CD14-positive monocyte (primary cell): ENCODE results near the gene SLC4A8. TPM values are rescaled to one million over a fixed set of nuclear protein-coding genes. Genes with fewer than 3 reads are reported as not detected.

Experiments
- DNase-seq, 3 donors: peaks; one replicate each; pipeline ENCODE4 v3.0.0-alpha.2; 2011 to 2022
- H2AFZ ChIP-seq: 2 replicates; pipeline ENCODE4 v1.6.0; 2012; ENCODE audit warnings: mild to moderate bottlenecking, low read depth, low read length, inconsistent platforms; ENCODE audit not compliant: insufficient read depth, poor library complexity, severe bottlenecking
- H3K27ac ChIP-seq, 2 donors: 1 replicate in 1 of 2; 2 replicates in 1 of 2; pipeline ENCODE4 v1.5.1; 2012 to 2013; ENCODE audit warnings: low read length in 2 of 2, control low read depth in 1 of 2, inconsistent platforms in 1 of 2, low read depth in 1 of 2, mild to moderate bottlenecking in 1 of 2
- H3K27me3 ChIP-seq, 2 donors: one replicate each; pipeline versions ENCODE4 v1.6.0 to v1.6.1; 2011 to 2013; ENCODE audit warnings: low read length in 2 of 2; ENCODE audit not compliant: control insufficient read depth in 2 of 2, insufficient read depth in 2 of 2
- H3K36me3 ChIP-seq, 2 donors: replicated peaks in 1 of 2; 1 replicate in 1 of 2; 2 replicates in 1 of 2; pipeline versions ENCODE4 v1.5.1 to v1.6.1; 2012 to 2013; ENCODE audit warnings: low read length in 2 of 2, control low read depth in 1 of 2, inconsistent platforms in 1 of 2, mild to moderate bottlenecking in 1 of 2; ENCODE audit not compliant: insufficient read depth in 2 of 2, control insufficient read depth in 1 of 2
- H3K4me1 ChIP-seq, 2 donors: 1 replicate in 1 of 2; 2 replicates in 1 of 2; pipeline versions ENCODE4 v1.5.1 to v1.6.1; 2012 to 2013; ENCODE audit warnings: low read length in 2 of 2, control low read depth in 1 of 2, inconsistent platforms in 1 of 2, mild to moderate bottlenecking in 1 of 2, moderate library complexity in 1 of 2; ENCODE audit not compliant: insufficient read depth in 2 of 2, control insufficient read depth in 1 of 2
- H3K4me2 ChIP-seq: replicated peaks from 2 replicates; pipeline ENCODE3; 2012; ENCODE audit warnings: low read length, moderate library complexity, mild to moderate bottlenecking; ENCODE audit not compliant: poor library complexity, severe bottlenecking; ENCODE audit errors: extremely low read depth
- H3K4me3 ChIP-seq, 3 experiments: fragments of 200-600 bp in 1 of 3; sonication (generic) in 1 of 3; replicated peaks in 1 of 3; 1 replicate in 2 of 3; 2 replicates in 1 of 3; pipeline ENCODE4 v1.5.1; 2011 to 2013; ENCODE audit warnings: low read length in 3 of 3, mild to moderate bottlenecking in 3 of 3, control low read depth in 2 of 3, low read depth in 2 of 3, inconsistent platforms in 1 of 3, moderate library complexity in 1 of 3
- H3K79me2 ChIP-seq: 2 replicates; pipeline ENCODE4 v1.6.0; 2012; ENCODE audit warnings: mild to moderate bottlenecking, control low read depth, inconsistent platforms, low read length, moderate library complexity; ENCODE audit not compliant: insufficient read depth
- H3K9ac ChIP-seq: 2 replicates; pipeline ENCODE4 v1.6.0; 2017; ENCODE audit warnings: low read length, mild to moderate bottlenecking; ENCODE audit not compliant: insufficient read depth, poor library complexity, severe bottlenecking
- H3K9me3 ChIP-seq, 2 donors: replicated peaks in 1 of 2; 1 replicate in 1 of 2; 2 replicates in 1 of 2; pipeline versions ENCODE4 v1.5.1 to v1.6.1; 2012 to 2013; ENCODE audit warnings: low read length in 2 of 2, control low read depth in 1 of 2; ENCODE audit not compliant: control insufficient read depth in 1 of 2, insufficient read depth in 1 of 2
- H4K20me1 ChIP-seq: 2 replicates; pipeline ENCODE4 v1.6.0; 2012; ENCODE audit warnings: mild to moderate bottlenecking, low read length, control low read depth, moderate library complexity; ENCODE audit not compliant: insufficient read depth
- H3K27ac Mint-ChIP-seq, 7 donors: one replicate each; pipeline ENCODE4 v1.8.0; 2020; ENCODE audit warnings: mild to moderate bottlenecking in 7 of 7, mixed read lengths in 7 of 7, moderate library complexity in 6 of 7, inconsistent platforms in 2 of 7
- H3K27me3 Mint-ChIP-seq, 3 donors: one replicate each; pipeline ENCODE4 v1.8.0; 2021 to 2022; ENCODE audit warnings: low read depth in 3 of 3, mild to moderate bottlenecking in 3 of 3, mixed read lengths in 3 of 3, moderate library complexity in 3 of 3, inconsistent platforms in 1 of 3
- H3K36me3 Mint-ChIP-seq, 2 donors: one replicate each; pipeline ENCODE4 v1.8.0; 2020; ENCODE audit warnings: mixed read lengths in 2 of 2, inconsistent platforms in 1 of 2, mild to moderate bottlenecking in 1 of 2
- H3K4me1 Mint-ChIP-seq: one replicate; pipeline ENCODE4 v1.8.0; 2020; ENCODE audit warnings: mild to moderate bottlenecking, mixed read lengths
- H3K4me3 Mint-ChIP-seq, 2 donors: one replicate each; pipeline ENCODE4 v1.8.0; 2020; ENCODE audit warnings: mild to moderate bottlenecking in 2 of 2, mixed read lengths in 2 of 2, moderate library complexity in 1 of 2
- H3K9me3 Mint-ChIP-seq, 7 donors: one replicate each; pipeline ENCODE4 v1.8.0; 2020 to 2022; ENCODE audit warnings: mixed read lengths in 7 of 7, mild to moderate bottlenecking in 6 of 7, moderate library complexity in 6 of 7, inconsistent platforms in 2 of 7
- WGBS: methylation state at CpG from one replicate; pipeline ENCODE4 v1.1.5; 2013; ENCODE audit warnings: missing lambda C conversion rate; ENCODE audit not compliant: insufficient coverage; 5-methylcytosine and 5-hydroxymethylcytosine counted together
- intact Hi-C, 2 donors: fragments of 100-400 bp; cut with micrococcal nuclease; formaldehyde crosslinking; loops; one replicate each; pipeline versions ENCODE4 v1.15.0 to v1.15.1; 2023
- polyA plus RNA-seq, 3 donors: library from polyadenylated mRNA; depleted of rRNA in 1 of 3; unstranded in 2 of 3; stranded (reverse) in 1 of 3; fragments of 300-500 nt in 2 of 3; fragments of >200 nt in 1 of 3; fragmentation: Illumina TruSeq in 2 of 3; gene quantifications; 1 replicate in 2 of 3; 2 replicates in 1 of 3; pipeline ENCODE4 v1.2.3, GENCODE V29; 2012 to 2021
- TF ChIP-seq, protein P1 (sequence below): fragments of 200-600 bp; IDR thresholded peaks from one replicate; pipeline ENCODE4 v1.8.0; 2022; ENCODE audit warnings: antibody characterized with exemption, mild to moderate bottlenecking

SLC4A8 gene
- polyA plus RNA-seq, 3 donors = 1.9 to 5.4 (median 2.3) TPM

DNA sequence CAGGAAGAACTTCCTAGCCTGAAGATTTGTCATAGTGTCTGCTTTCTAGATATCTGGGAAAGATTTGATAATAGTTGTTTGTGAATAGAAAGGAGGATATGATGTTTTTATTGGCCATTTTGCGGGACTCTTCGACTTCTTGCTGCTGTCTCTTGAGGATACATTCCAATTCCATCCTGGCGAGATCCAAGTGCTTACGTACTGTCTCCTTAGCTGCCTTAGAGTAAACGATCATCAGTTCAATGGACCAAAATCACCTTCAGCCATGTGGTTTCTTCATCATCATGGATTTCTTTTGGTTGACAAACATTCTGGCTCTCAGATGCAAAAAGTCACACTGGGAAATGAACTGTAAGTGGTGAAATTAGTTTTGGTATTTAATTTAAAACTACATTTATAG is 83.7 kb downstream of the SLC4A8 start:
- Mint-ChIP-seq H3K4me3 (no peak overlapping the region), H3K27ac (no peak overlapping the region), H3K27me3 (peaks cover 0 to 3% (median 0%) of the 10 kb centered on the region in 3 donors), H3K4me1 (no peaks in the 10 kb centered on the region), H3K9me3 (peaks cover 0 to 2% (median 0%) of the 10 kb centered on the region in 7 donors), H3K36me3 (peaks cover 0 to 1% of the 10 kb centered on the region in 2 donors)
- H3K36me3 ChIP-seq = no peaks in the 10 kb centered on the region
- H3K4me2 ChIP-seq = no peak overlapping the region
- no peaks in the 10 kb centered on the region for H3K27me3 ChIP-seq
- WGBS = 100% methylated on average over 2 of the region's 5 CpGs
- no peak overlapping the region for H2AFZ ChIP-seq
- no peaks in the 10 kb centered on the region for H3K9me3 ChIP-seq
- no peaks in the 10 kb centered on the region for H3K4me1 ChIP-seq
- TF ChIP-seq, protein P1, sequence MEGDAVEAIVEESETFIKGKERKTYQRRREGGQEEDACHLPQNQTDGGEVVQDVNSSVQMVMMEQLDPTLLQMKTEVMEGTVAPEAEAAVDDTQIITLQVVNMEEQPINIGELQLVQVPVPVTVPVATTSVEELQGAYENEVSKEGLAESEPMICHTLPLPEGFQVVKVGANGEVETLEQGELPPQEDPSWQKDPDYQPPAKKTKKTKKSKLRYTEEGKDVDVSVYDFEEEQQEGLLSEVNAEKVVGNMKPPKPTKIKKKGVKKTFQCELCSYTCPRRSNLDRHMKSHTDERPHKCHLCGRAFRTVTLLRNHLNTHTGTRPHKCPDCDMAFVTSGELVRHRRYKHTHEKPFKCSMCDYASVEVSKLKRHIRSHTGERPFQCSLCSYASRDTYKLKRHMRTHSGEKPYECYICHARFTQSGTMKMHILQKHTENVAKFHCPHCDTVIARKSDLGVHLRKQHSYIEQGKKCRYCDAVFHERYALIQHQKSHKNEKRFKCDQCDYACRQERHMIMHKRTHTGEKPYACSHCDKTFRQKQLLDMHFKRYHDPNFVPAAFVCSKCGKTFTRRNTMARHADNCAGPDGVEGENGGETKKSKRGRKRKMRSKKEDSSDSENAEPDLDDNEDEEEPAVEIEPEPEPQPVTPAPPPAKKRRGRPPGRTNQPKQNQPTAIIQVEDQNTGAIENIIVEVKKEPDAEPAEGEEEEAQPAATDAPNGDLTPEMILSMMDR = no peak
- no peak for DNase-seq
- H4K20me1 ChIP-seq = no peaks in the 10 kb centered on the region
- no peak overlapping the region for H3K27ac ChIP-seq
- intact Hi-C loops = no loop called here
- H3K4me3 ChIP-seq = no peak overlapping the region
- H3K79me2 ChIP-seq = no peaks in the 10 kb centered on the region
- H3K9ac ChIP-seq = no peak overlapping the region

DNA sequence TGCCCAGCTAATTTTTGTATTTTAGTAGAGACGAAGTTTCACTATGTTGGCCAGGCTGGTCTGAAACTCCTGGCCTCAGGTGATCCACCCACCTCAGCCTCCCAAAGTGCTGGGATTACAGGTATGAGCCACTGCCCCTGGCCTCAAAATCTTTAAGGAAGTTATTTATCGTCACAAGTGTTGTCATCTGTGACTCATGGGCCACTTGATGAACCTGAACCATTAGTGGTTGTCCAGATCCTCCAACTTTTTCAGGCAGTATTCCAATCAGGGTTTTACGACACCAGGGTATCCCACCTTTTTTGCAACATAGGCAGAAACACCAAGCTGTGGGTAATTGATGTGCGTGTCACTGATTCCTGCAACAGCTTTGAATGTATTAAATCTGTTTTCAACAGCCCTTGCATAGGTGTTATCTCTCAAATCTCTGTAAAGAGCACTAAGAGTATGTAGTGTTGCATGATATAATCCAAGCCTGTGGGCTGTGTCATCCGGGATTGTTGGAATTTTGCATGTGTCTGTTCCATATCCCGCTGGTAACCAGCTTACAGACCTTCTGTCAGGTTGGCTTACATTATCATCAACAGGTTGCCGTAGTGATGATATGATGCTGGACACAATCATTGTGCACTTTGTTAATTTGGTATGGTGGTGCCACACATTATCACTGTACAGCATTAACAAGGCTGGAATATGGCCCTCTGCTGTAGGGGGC is 87.1 kb downstream of the SLC4A8 start:
- no peaks in the 10 kb centered on the region for H3K79me2 ChIP-seq

More for the DNA sequence above, 87.1 kb downstream of the SLC4A8 start:
- H3K36me3 ChIP-seq = no peaks in the 10 kb centered on the region
- intact Hi-C loops = no loop called here
- no peak overlapping the region for H3K27ac ChIP-seq
- H3K4me1 ChIP-seq = no peaks in the 10 kb centered on the region
- peak overlapping the region in 1 of 7 donors; percentile 27 for H3K27ac Mint-ChIP-seq
- H3K9me3 Mint-ChIP-seq = peaks cover 0 to 2% (median 0%) of the 10 kb centered on the region in 7 donors
- no peak overlapping the region for H2AFZ ChIP-seq
- H3K36me3 Mint-ChIP-seq = no peaks in the 10 kb centered on the region
- peaks cover 0 to 1% (median 0%) of the 10 kb centered on the region in 3 donors for H3K27me3 Mint-ChIP-seq
- 96% methylated on average over 3 of the region's 7 CpGs for WGBS
- H3K9ac ChIP-seq = no peak overlapping the region
- H3K27me3 ChIP-seq = no peaks in the 10 kb centered on the region
- no peak for DNase-seq
- TF ChIP-seq, protein P1 = no peak
- H3K4me3 Mint-ChIP-seq = no peak overlapping the region
- no peaks in the 10 kb centered on the region for H3K4me1 Mint-ChIP-seq
- H4K20me1 ChIP-seq = no peaks in the 10 kb centered on the region
- no peaks in the 10 kb centered on the region for H3K9me3 ChIP-seq
- H3K4me3 ChIP-seq = no peak overlapping the region
- H3K4me2 ChIP-seq = no peak overlapping the region
